HEK293 (cell line): Measurements from ENCODE around the gene TGFBI.

ENCODE experiments used
- YY1 ChIP-seq: fragments of 450-650 bp; formaldehyde crosslinking; IDR thresholded peaks from 2 replicates; pipeline ENCODE4 v1.5.1; 2018; ENCODE audit warnings: missing biosample characterization, missing genetic modification characterization
- ZBTB11 ChIP-seq: fragments of 450-650 bp; formaldehyde crosslinking; conservative IDR thresholded peaks from 2 replicates; pipeline ENCODE4 v1.5.1; 2016; ENCODE audit warnings: low read depth, missing biosample characterization, missing genetic modification characterization
- ZNF274 ChIP-seq, 2 experiments: fragments of 200-500 bp in 1 of 2; fragments of 450-650 bp in 1 of 2; sonication (Bioruptor generic) in 1 of 2; formaldehyde crosslinking in 1 of 2; IDR thresholded peaks; 2 replicates each; pipeline versions ENCODE4 v1.5.1 to v1.6.1; 2014 to 2016; ENCODE audit warnings: borderline replicate concordance in 1 of 2, inconsistent platforms in 1 of 2, low read length in 1 of 2, missing biosample characterization in 1 of 2, missing genetic modification characterization in 1 of 2
- ZSCAN5A ChIP-seq: fragments of 450-650 bp; formaldehyde crosslinking; IDR thresholded peaks from 2 replicates; pipeline ENCODE4 v1.5.1; 2016; ENCODE audit warnings: missing biosample characterization, missing genetic modification characterization

- TF ChIP-seq ZSCAN5A (no peak), ZNF274 (IDR thresholded peaks at IDR 0.05; ENCODE audit: low read length) (no peak), ZNF274 (tag by site-specific recombination; IDR thresholded peaks at IDR 0.05; ENCODE audit: borderline replicate concordance) (no peak), ZBTB11 (tag by site-specific recombination) (no peak), YY1 (tag by site-specific recombination) (no peak)
Measured at GRCh38 chr5:136109453-136110135, 80.8 kb downstream of the TGFBI start.
